Thyroid gland (tissue), 4 donors: ENCODE data around the gene CEBPB.

ENCODE experiments used
- CTCF ChIP-seq, 6 experiments: fragments of 200-600 bp in 3 of 6; fragments of 450-650 bp in 3 of 6; sonication (generic) in 3 of 6; IDR thresholded peaks; one replicate each; pipeline ENCODE4 v1.5.1; 2016 to 2019; ENCODE audit warnings: antibody characterized with exemption in 6 of 6, mild to moderate bottlenecking in 2 of 6, inconsistent platforms in 1 of 6, moderate library complexity in 1 of 6
- POLR2A ChIP-seq, 2 donors: fragments of 450-650 bp; IDR thresholded peaks; one replicate each; pipeline ENCODE4 v1.6.1; 2017; ENCODE audit warnings: antibody characterized with exemption in 2 of 2, mild to moderate bottlenecking in 2 of 2, moderate library complexity in 1 of 2

GRCh38 chr20:50188879-50189680 lies 1.6 kb upstream of the CEBPB start:
- TF ChIP-seq CTCF (IDR thresholded peaks at IDR 0.05) (no peak), POLR2A (IDR thresholded peaks at IDR 0.05) (no peak)
